Activated T-cell treated with anti-CD3 and anti-CD28 coated beads, Interleukin-2, amount 50 U/mL, for 24 hours (primary cell): ENCODE measurements around the gene MRGPRF.
"Not testable (repeated sequence)": the region's sequence is repeated elsewhere in the genome, so short reads cannot be mapped to it uniquely, and the experiment has no call there.

Experiments used
- DNase-seq: peaks from one replicate; pipeline ENCODE4 v3.0.0-alpha.2; 2020
- H3K27ac Mint-ChIP-seq: 2 replicates; pipeline ENCODE4 v1.8.0; 2020; ENCODE audit warnings: mild to moderate bottlenecking, mixed read lengths
- H3K27me3 Mint-ChIP-seq: 2 replicates; pipeline ENCODE4 v1.8.0; 2020; ENCODE audit warnings: mixed read lengths
- H3K36me3 Mint-ChIP-seq: 2 replicates; pipeline ENCODE4 v1.8.0; 2020; ENCODE audit warnings: low read depth, mixed read lengths
- H3K4me1 Mint-ChIP-seq: 2 replicates; pipeline ENCODE4 v1.8.0; 2020; ENCODE audit warnings: low read depth, mixed read lengths
- H3K4me3 Mint-ChIP-seq: 2 replicates; pipeline ENCODE4 v1.8.0; 2020; ENCODE audit warnings: mild to moderate bottlenecking, moderate library complexity, mixed read lengths
- H3K9me3 Mint-ChIP-seq: 2 replicates; pipeline ENCODE4 v1.8.0; 2020; ENCODE audit warnings: mixed read lengths

MRGPRF gene

GRCh38 chr11:69004411-69005182 is 8.4 kb downstream of the MRGPRF start:
- Mint-ChIP-seq H3K4me3 (no peak overlapping the region), H3K27me3 (peaks cover 21% of the 10 kb centered on the region), H3K27ac (no peak overlapping the region), H3K36me3 (no peaks in the 10 kb centered on the region), H3K4me1 (no peaks in the 10 kb centered on the region), H3K9me3 (no peaks in the 10 kb centered on the region)
- no peak for DNase-seq

GRCh38 chr11:69003866-69004367 is 9.1 kb downstream of the MRGPRF start:
- no peak overlapping the region for H3K27ac Mint-ChIP-seq
- H3K4me1 Mint-ChIP-seq = no peaks in the 10 kb centered on the region
- no peak overlapping the region for H3K4me3 Mint-ChIP-seq
- H3K27me3 Mint-ChIP-seq = peaks cover 15% of the 10 kb centered on the region
- DNase-seq = no peak
- no peaks in the 10 kb centered on the region for H3K36me3 Mint-ChIP-seq
- no peaks in the 10 kb centered on the region for H3K9me3 Mint-ChIP-seq

- no peak overlapping the region for H3K27ac Mint-ChIP-seq
- H3K4me3 Mint-ChIP-seq = no peak overlapping the region
- no peak for DNase-seq
- H3K36me3 Mint-ChIP-seq = no peaks in the 10 kb centered on the region
- H3K9me3 Mint-ChIP-seq = no peaks in the 10 kb centered on the region
- no peaks in the 10 kb centered on the region for H3K4me1 Mint-ChIP-seq
- peaks cover 15% of the 10 kb centered on the region for H3K27me3 Mint-ChIP-seq
These were observed 9.7 kb downstream of the MRGPRF start for GRCh38 chr11:69003301-69003865.

- Mint-ChIP-seq H3K4me3 (no peak overlapping the region), H3K9me3 (no peaks in the 10 kb centered on the region)
These were observed 10.3 kb downstream of the MRGPRF start for GRCh38 chr11:69002570-69003231.

GRCh38 chr11:69002110-69002569 is 10.9 kb downstream of the MRGPRF start:
- Mint-ChIP-seq H3K4me3 (no peak overlapping the region), H3K4me1 (no peaks in the 10 kb centered on the region)
- no peak for DNase-seq

More at GRCh38 chr11:69002570-69003231, 10.3 kb downstream of the MRGPRF start:
- Mint-ChIP-seq H3K4me1 (no peaks in the 10 kb centered on the region), H3K27ac (no peak overlapping the region), H3K27me3 (peaks cover 9% of the 10 kb centered on the region), H3K36me3 (no peaks in the 10 kb centered on the region)
- no peak for DNase-seq

GRCh38 chr11:69001243-69002081 is 11.6 kb downstream of the MRGPRF start:
- Mint-ChIP-seq H3K9me3 (no peaks in the 10 kb centered on the region), H3K27ac (no peak overlapping the region), H3K4me3 (no peak overlapping the region), H3K4me1 (no peaks in the 10 kb centered on the region), H3K27me3 (peaks cover 9% of the 10 kb centered on the region), H3K36me3 (no peaks in the 10 kb centered on the region)
- no peak for DNase-seq

More at GRCh38 chr11:69002110-69002569, 10.9 kb downstream of the MRGPRF start:
- no peaks in the 10 kb centered on the region for H3K36me3 Mint-ChIP-seq
- H3K27me3 Mint-ChIP-seq = peaks cover 9% of the 10 kb centered on the region
- no peaks in the 10 kb centered on the region for H3K9me3 Mint-ChIP-seq
- no peak overlapping the region for H3K27ac Mint-ChIP-seq

- H3K9me3 Mint-ChIP-seq = no peaks in the 10 kb centered on the region
- H3K4me3 Mint-ChIP-seq = no peak overlapping the region
- H3K27me3 Mint-ChIP-seq = peaks cover 9% of the 10 kb centered on the region
- H3K36me3 Mint-ChIP-seq = no peaks in the 10 kb centered on the region
- no peaks in the 10 kb centered on the region for H3K4me1 Mint-ChIP-seq
- no peak for DNase-seq
- no peak overlapping the region for H3K27ac Mint-ChIP-seq
These were observed 12.2 kb downstream of the MRGPRF start for GRCh38 chr11:69000831-69001242.

- no peak overlapping the region for H3K4me3 Mint-ChIP-seq
- DNase-seq = no peak
- H3K9me3 Mint-ChIP-seq = no peaks in the 10 kb centered on the region
- H3K27me3 Mint-ChIP-seq = peaks cover 7% of the 10 kb centered on the region
- no peak overlapping the region for H3K27ac Mint-ChIP-seq
- no peaks in the 10 kb centered on the region for H3K36me3 Mint-ChIP-seq
- H3K4me1 Mint-ChIP-seq = no peaks in the 10 kb centered on the region
These were observed 12.7 kb downstream of the MRGPRF start for GRCh38 chr11:69000391-69000790.

- DNase-seq, H3K27ac Mint-ChIP-seq, H3K27me3 Mint-ChIP-seq, H3K36me3 Mint-ChIP-seq, H3K4me3 Mint-ChIP-seq, H3K9me3 Mint-ChIP-seq, H3K4me1 Mint-ChIP-seq: not testable (repeated sequence)
These were observed 13.2 kb downstream of the MRGPRF start for GRCh38 chr11:68999748-69000355.

GRCh38 chr11:68999093-68999747 is 13.8 kb downstream of the MRGPRF start:
- Mint-ChIP-seq H3K9me3 (no peaks in the 10 kb centered on the region), H3K4me3 (no peak overlapping the region), H3K4me1 (no peaks in the 10 kb centered on the region), H3K36me3 (no peaks in the 10 kb centered on the region), H3K27ac (no peak overlapping the region), H3K27me3 (peaks cover 8% of the 10 kb centered on the region)
- no peak for DNase-seq

- Mint-ChIP-seq H3K36me3 (no peaks in the 10 kb centered on the region), H3K4me1 (no peaks in the 10 kb centered on the region), H3K27me3 (peaks cover 13% of the 10 kb centered on the region), H3K4me3 (no peak overlapping the region), H3K27ac (no peak overlapping the region), H3K9me3 (no peaks in the 10 kb centered on the region)
- DNase-seq = no peak
These were observed 14.6 kb downstream of the MRGPRF start for GRCh38 chr11:68998390-68998911.

- Mint-ChIP-seq H3K4me1 (no peaks in the 10 kb centered on the region), H3K4me3 (no peak overlapping the region), H3K9me3 (no peaks in the 10 kb centered on the region), H3K27me3 (peaks cover 17% of the 10 kb centered on the region), H3K27ac (no peak overlapping the region), H3K36me3 (no peaks in the 10 kb centered on the region)
- DNase-seq = no peak
These were observed 15.1 kb downstream of the MRGPRF start for GRCh38 chr11:68997995-68998348.

- no peak overlapping the region for H3K27ac Mint-ChIP-seq
- no peak for DNase-seq
- no peaks in the 10 kb centered on the region for H3K9me3 Mint-ChIP-seq
- peaks cover 21% of the 10 kb centered on the region for H3K27me3 Mint-ChIP-seq
- H3K4me3 Mint-ChIP-seq = no peak overlapping the region
- H3K4me1 Mint-ChIP-seq = no peaks in the 10 kb centered on the region
- H3K36me3 Mint-ChIP-seq = no peaks in the 10 kb centered on the region
These were observed 15.7 kb downstream of the MRGPRF start for GRCh38 chr11:68997124-68997994.
